Natural killer cell (primary cell): ENCODE data around the gene ABCB9. TPM values are rescaled to one million over a fixed set of nuclear protein-coding genes. Genes with fewer than 3 reads are reported as not detected.
A peak's percentile ranks its signal among the peaks of the same experiment; 100 is the strongest.

Experiments
- ATAC-seq, 3 donors: fragments of 150-1000 bp in 2 of 3; fragments of 200-7000 bp in 1 of 3; cut with Tn5 transposase; 1 replicate in 1 of 3; 2 replicates in 2 of 3; pipeline ENCODE4 v1.10.0; 2021; ENCODE audit warnings: mild to moderate bottlenecking in 2 of 3, moderate library complexity in 2 of 3
- DNase-seq, 2 donors: peaks; one replicate each; pipeline versions ENCODE4 v3.0.0 to v3.0.0-alpha.2; 2013 to 2021; ENCODE audit warnings: mixed read lengths in 1 of 2
- H3K27ac ChIP-seq: one replicate; pipeline ENCODE4 v1.5.1; 2013; ENCODE audit warnings: mild to moderate bottlenecking, low read length
- H3K27me3 ChIP-seq: one replicate; pipeline ENCODE4 v1.6.1; 2013; ENCODE audit warnings: low read length; ENCODE audit not compliant: control insufficient read depth, insufficient read depth
- H3K36me3 ChIP-seq: one replicate; pipeline ENCODE4 v1.6.1; 2013; ENCODE audit warnings: low read length; ENCODE audit not compliant: control insufficient read depth, insufficient read depth
- H3K4me1 ChIP-seq: one replicate; pipeline ENCODE4 v1.6.1; 2013; ENCODE audit warnings: low read length; ENCODE audit not compliant: control insufficient read depth, insufficient read depth
- H3K4me3 ChIP-seq: one replicate; pipeline ENCODE4 v1.5.1; 2013; ENCODE audit warnings: low read length
- H3K9me3 ChIP-seq: one replicate; pipeline ENCODE4 v1.6.1; 2013; ENCODE audit warnings: low read length; ENCODE audit not compliant: control insufficient read depth, insufficient read depth
- H3K27ac Mint-ChIP-seq, 2 donors: one replicate each; pipeline ENCODE4 v1.8.0; 2022; ENCODE audit warnings: mild to moderate bottlenecking in 2 of 2, mixed read lengths in 2 of 2, moderate library complexity in 1 of 2
- H3K27me3 Mint-ChIP-seq, 2 donors: one replicate each; pipeline ENCODE4 v1.8.0; 2022; ENCODE audit warnings: low read depth in 2 of 2, mixed read lengths in 2 of 2
- H3K36me3 Mint-ChIP-seq: one replicate; pipeline ENCODE4 v1.8.0; 2022; ENCODE audit warnings: mixed read lengths
- H3K4me1 Mint-ChIP-seq, 2 donors: one replicate each; pipeline ENCODE4 v1.8.0; 2022; ENCODE audit warnings: mixed read lengths in 2 of 2
- H3K4me3 Mint-ChIP-seq: one replicate; pipeline ENCODE4 v1.8.0; 2022; ENCODE audit warnings: mild to moderate bottlenecking, moderate library complexity, mixed read lengths
- H3K9me3 Mint-ChIP-seq, 2 donors: one replicate each; pipeline ENCODE4 v1.8.0; 2022; ENCODE audit warnings: mixed read lengths in 2 of 2
- CTCF ChIP-seq: fragments of 200-600 bp; IDR thresholded peaks from one replicate; pipeline ENCODE4 v1.8.0; 2022; ENCODE audit warnings: antibody characterized with exemption
- WGBS: methylation state at CpG from one replicate; pipeline ENCODE4 v1.1.7; 2013; ENCODE audit warnings: missing lambda C conversion rate; ENCODE audit not compliant: insufficient coverage; 5-methylcytosine and 5-hydroxymethylcytosine counted together
- intact Hi-C: fragments of 100-400 bp; cut with micrococcal nuclease; formaldehyde crosslinking; loops from one replicate; pipeline ENCODE4 v1.14.2; 2022
- total RNA-seq, 4 donors: library from RNA; stranded (reverse); fragments of 120-200 nt in 1 of 4; gene quantifications; one replicate each; pipeline versions ENCODE4 v1.2.3 to v1.2.4, GENCODE V29; 2013 to 2022

ABCB9 gene
- total RNA-seq, 3 donors from 2014 or later (not counting 1 experiment from before 2014, with no cell fraction given): 2.4 to 4.0 (median 3.3) TPM

GRCh38 chr12:122977655-122978392, 11.6 kb upstream of the ABCB9 start:
- intact Hi-C loops: loop anchor here (5.0 kb wide), 1 partner anchor 99 kb away; no protein-coding TSS in a partner anchor
- TF ChIP-seq CTCF: no peak
- 95% methylated on average over 9 of the region's 9 CpGs for WGBS
- ATAC-seq: no peak
- no peak overlapping the region for H3K4me3 ChIP-seq
- H3K27me3 ChIP-seq: no peaks in the 10 kb centered on the region
- Mint-ChIP-seq H3K27ac (no peak overlapping the region), H3K4me3 (peak overlapping the region; percentile 47), H3K9me3 (no peaks in the 10 kb centered on the region), H3K36me3 (no peaks in the 10 kb centered on the region), H3K27me3 (no peaks in the 10 kb centered on the region), H3K4me1 (peaks cover 11 to 41% of the 10 kb centered on the region in 2 donors)
- DNase-seq: no peak
- peaks cover 61% of the 10 kb centered on the region for H3K4me1 ChIP-seq
- no peak overlapping the region for H3K27ac ChIP-seq
- no peaks in the 10 kb centered on the region for H3K9me3 ChIP-seq
- H3K36me3 ChIP-seq: peaks cover 7% of the 10 kb centered on the region

GRCh38 chr12:122977153-122977552, 10.9 kb upstream of the ABCB9 start:
- H3K9me3 Mint-ChIP-seq: no peaks in the 10 kb centered on the region
- H3K27ac ChIP-seq: no peak overlapping the region
- H3K4me3 Mint-ChIP-seq: peak overlapping the region; percentile 31
- peaks cover 2% of the 10 kb centered on the region for H3K36me3 ChIP-seq
- WGBS: over 99% methylated on average over 6 of the region's 6 CpGs
- no peaks in the 10 kb centered on the region for H3K27me3 ChIP-seq
- no peaks in the 10 kb centered on the region for H3K9me3 ChIP-seq
- no peaks in the 10 kb centered on the region for H3K36me3 Mint-ChIP-seq
- ATAC-seq: no peak
- H3K27me3 Mint-ChIP-seq: no peaks in the 10 kb centered on the region
- DNase-seq: no peak
- H3K4me1 Mint-ChIP-seq: peaks cover 11 to 38% of the 10 kb centered on the region in 2 donors
- intact Hi-C loops: loop anchor here (5.0 kb wide), 1 partner anchor 100 kb away; no protein-coding TSS in a partner anchor
- H3K4me1 ChIP-seq: peaks cover 55% of the 10 kb centered on the region
- no peak overlapping the region for H3K27ac Mint-ChIP-seq
- H3K4me3 ChIP-seq: no peak overlapping the region
- TF ChIP-seq CTCF: no peak

- H3K36me3 Mint-ChIP-seq: no peaks in the 10 kb centered on the region
- H3K36me3 ChIP-seq: peaks cover 2% of the 10 kb centered on the region
- peaks cover 8 to 36% of the 10 kb centered on the region in 2 donors for H3K4me1 Mint-ChIP-seq
- 95% methylated on average over 15 of the region's 15 CpGs for WGBS
- H3K4me3 ChIP-seq: no peak overlapping the region
- no peaks in the 10 kb centered on the region for H3K27me3 ChIP-seq
- ATAC-seq: no peak
- peak overlapping the region; percentile 95 for H3K4me3 Mint-ChIP-seq
- no peaks in the 10 kb centered on the region for H3K27me3 Mint-ChIP-seq
- H3K27ac ChIP-seq: no peak overlapping the region
- no peak for DNase-seq
- H3K4me1 ChIP-seq: peaks cover 49% of the 10 kb centered on the region
- no peaks in the 10 kb centered on the region for H3K9me3 ChIP-seq
- peak overlapping the region in 1 of 2 donors; percentile 97 for H3K27ac Mint-ChIP-seq
- no peak for TF ChIP-seq CTCF
- no peaks in the 10 kb centered on the region for H3K9me3 Mint-ChIP-seq
- intact Hi-C loops: loop anchor here (5.0 kb wide), 1 partner anchor 101 kb away; no protein-coding TSS in a partner anchor
These were observed 10.3 kb upstream of the ABCB9 start for GRCh38 chr12:122976648-122976975.
